SK-N-SH treated with all-trans-retinoic acid at 6 μM for 48 hours (cell line): ENCODE data around the gene BCL7B.

Source experiments
- ATAC-seq: fragments of 200-7000 bp; cut with Tn5 transposase; 3 replicates; pipeline ENCODE4 v1.9.1; 2020; ENCODE audit warnings: mild to moderate bottlenecking, moderate library complexity
- ARNTL ChIP-seq: fragments of 450-650 bp; formaldehyde crosslinking; IDR thresholded peaks from 2 replicates; pipeline ENCODE4 v1.5.0; 2020; ENCODE audit warnings: low read depth, mild to moderate bottlenecking, moderate library complexity, borderline replicate concordance
- BACH2 ChIP-seq: fragments of 250-450 bp; sonication (Bioruptor Pico); IDR thresholded peaks from 2 replicates; pipeline ENCODE4 v1.9.0; 2021; ENCODE audit warnings: mild to moderate bottlenecking, borderline replicate concordance
- CREB5 ChIP-seq: fragments of 250-450 bp; sonication (Bioruptor Pico); IDR thresholded peaks from 2 replicates; pipeline ENCODE4 v1.5.1; 2020; ENCODE audit warnings: low read depth, mild to moderate bottlenecking, moderate library complexity
- CSDC2 ChIP-seq: fragments of 250-450 bp; sonication (Bioruptor Pico); IDR thresholded peaks from 2 replicates; pipeline ENCODE4 v1.5.0; 2020; ENCODE audit warnings: mild to moderate bottlenecking, moderate library complexity
- CSRNP3 ChIP-seq: fragments of 250-450 bp; sonication (Bioruptor Pico); IDR thresholded peaks from 2 replicates; pipeline ENCODE4 v1.5.1; 2021; ENCODE audit warnings: mild to moderate bottlenecking, moderate library complexity
- GLIS3 ChIP-seq: fragments of 250-450 bp; sonication (Bioruptor Pico); IDR thresholded peaks from 2 replicates; pipeline ENCODE4 v1.5.0; 2020; ENCODE audit warnings: mild to moderate bottlenecking, moderate library complexity
- OSR1 ChIP-seq: fragments of 250-450 bp; sonication (Bioruptor Pico); IDR thresholded peaks from 2 replicates; pipeline ENCODE4 v1.8.0; 2022; ENCODE audit warnings: moderate library complexity, mild to moderate bottlenecking, inconsistent platforms
- PATZ1 ChIP-seq: fragments of 250-450 bp; sonication (Bioruptor Pico); IDR thresholded peaks from 2 replicates; pipeline ENCODE4 v1.8.0; 2020; ENCODE audit warnings: mild to moderate bottlenecking, moderate library complexity, borderline replicate concordance
- POU6F1 ChIP-seq: fragments of 250-450 bp; sonication (Bioruptor Pico); IDR thresholded peaks from 2 replicates; pipeline ENCODE4 v1.8.0; 2021; ENCODE audit warnings: low read depth, mild to moderate bottlenecking, moderate library complexity, borderline replicate concordance
- RARB ChIP-seq: fragments of 250-450 bp; sonication (Bioruptor Pico); IDR thresholded peaks from 2 replicates; pipeline ENCODE4 v1.8.0; 2021; ENCODE audit warnings: mild to moderate bottlenecking, moderate library complexity
- SNAI2 ChIP-seq: fragments of 250-450 bp; sonication (Bioruptor Pico); IDR thresholded peaks from 2 replicates; pipeline ENCODE4 v1.5.0; 2020; ENCODE audit warnings: mild to moderate bottlenecking, moderate library complexity
- TOX ChIP-seq: fragments of 250-450 bp; sonication (Bioruptor Pico); IDR thresholded peaks from 2 replicates; pipeline ENCODE4 v1.8.0; 2021; ENCODE audit warnings: mild to moderate bottlenecking, moderate library complexity, borderline replicate concordance
- ZC3H10 ChIP-seq: fragments of 250-450 bp; sonication (Bioruptor Pico); IDR thresholded peaks from 2 replicates; pipeline ENCODE4 v1.5.1; 2021; ENCODE audit warnings: mild to moderate bottlenecking, moderate library complexity
- ZFP3 ChIP-seq: fragments of 250-450 bp; sonication (Bioruptor Pico); IDR thresholded peaks from 2 replicates; pipeline ENCODE4 v1.5.0; 2020; ENCODE audit warnings: mild to moderate bottlenecking, moderate library complexity
- ZFP30 ChIP-seq: fragments of 450-650 bp; formaldehyde crosslinking; IDR thresholded peaks from 2 replicates; pipeline ENCODE4 v1.5.0; 2022; ENCODE audit warnings: mild to moderate bottlenecking, moderate library complexity
- ZNF8 ChIP-seq: fragments of 450-650 bp; formaldehyde crosslinking; IDR thresholded peaks from 2 replicates; pipeline ENCODE4 v1.5.0; 2020; ENCODE audit warnings: mild to moderate bottlenecking, moderate library complexity
- TF ChIP-seq, protein P1 (sequence below): fragments of 250-450 bp; sonication (Bioruptor Pico); IDR thresholded peaks from 2 replicates; pipeline ENCODE4 v1.5.0; 2020; ENCODE audit warnings: mild to moderate bottlenecking, moderate library complexity

The BCL7B gene

DNA sequence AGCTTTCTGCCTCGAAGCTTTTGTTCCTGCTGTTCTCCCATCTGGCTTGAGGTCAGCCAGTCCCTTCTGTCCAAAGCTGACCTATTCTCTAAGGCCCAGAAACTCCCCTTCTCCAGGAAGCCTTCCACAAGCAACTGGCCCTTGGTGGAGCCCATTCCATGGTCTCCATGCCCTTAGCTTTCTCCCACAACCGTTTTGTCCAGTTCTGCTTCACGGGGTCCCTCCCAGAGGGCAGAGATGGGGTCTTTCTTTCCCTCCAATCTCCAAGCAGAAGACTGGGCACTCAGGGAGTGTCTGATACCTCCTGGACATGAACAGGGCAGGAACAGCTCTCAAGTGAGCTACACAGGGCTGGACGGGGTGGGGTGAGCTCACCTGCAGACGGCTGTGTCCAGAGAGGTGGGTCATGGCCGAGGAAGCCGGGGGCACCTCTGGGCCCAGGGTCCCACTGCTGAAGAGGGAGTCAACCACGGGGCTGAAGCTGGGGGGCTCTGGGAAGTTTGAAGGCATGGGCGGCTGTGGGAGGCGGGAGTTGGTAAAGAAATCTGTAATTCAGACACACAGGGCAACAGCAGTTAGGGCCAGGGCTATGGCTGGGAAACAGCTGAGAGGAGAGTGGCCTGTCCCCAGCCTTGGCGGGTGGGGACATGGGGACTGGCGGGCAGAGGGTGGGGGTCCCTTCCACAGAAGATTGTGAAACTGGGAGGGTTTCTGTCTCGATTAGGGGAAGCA, 41.8 kb upstream of the BCL7B start:
- no peak for TF ChIP-seq PATZ1
- TF ChIP-seq, protein P1, sequence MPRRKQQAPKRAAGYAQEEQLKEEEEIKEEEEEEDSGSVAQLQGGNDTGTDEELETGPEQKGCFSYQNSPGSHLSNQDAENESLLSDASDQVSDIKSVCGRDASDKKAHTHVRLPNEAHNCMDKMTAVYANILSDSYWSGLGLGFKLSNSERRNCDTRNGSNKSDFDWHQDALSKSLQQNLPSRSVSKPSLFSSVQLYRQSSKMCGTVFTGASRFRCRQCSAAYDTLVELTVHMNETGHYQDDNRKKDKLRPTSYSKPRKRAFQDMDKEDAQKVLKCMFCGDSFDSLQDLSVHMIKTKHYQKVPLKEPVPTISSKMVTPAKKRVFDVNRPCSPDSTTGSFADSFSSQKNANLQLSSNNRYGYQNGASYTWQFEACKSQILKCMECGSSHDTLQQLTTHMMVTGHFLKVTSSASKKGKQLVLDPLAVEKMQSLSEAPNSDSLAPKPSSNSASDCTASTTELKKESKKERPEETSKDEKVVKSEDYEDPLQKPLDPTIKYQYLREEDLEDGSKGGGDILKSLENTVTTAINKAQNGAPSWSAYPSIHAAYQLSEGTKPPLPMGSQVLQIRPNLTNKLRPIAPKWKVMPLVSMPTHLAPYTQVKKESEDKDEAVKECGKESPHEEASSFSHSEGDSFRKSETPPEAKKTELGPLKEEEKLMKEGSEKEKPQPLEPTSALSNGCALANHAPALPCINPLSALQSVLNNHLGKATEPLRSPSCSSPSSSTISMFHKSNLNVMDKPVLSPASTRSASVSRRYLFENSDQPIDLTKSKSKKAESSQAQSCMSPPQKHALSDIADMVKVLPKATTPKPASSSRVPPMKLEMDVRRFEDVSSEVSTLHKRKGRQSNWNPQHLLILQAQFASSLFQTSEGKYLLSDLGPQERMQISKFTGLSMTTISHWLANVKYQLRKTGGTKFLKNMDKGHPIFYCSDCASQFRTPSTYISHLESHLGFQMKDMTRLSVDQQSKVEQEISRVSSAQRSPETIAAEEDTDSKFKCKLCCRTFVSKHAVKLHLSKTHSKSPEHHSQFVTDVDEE (CRISPR knock-in tag) = no peak
- TF ChIP-seq ARNTL (CRISPR knock-in tag) = no peak
- TF ChIP-seq BACH2 (CRISPR knock-in tag) = no peak
- TF ChIP-seq, all 23 proteins: peak for 0
- peak; percentile 19; the same call in 1 of the 3 replicates for ATAC-seq

DNA sequence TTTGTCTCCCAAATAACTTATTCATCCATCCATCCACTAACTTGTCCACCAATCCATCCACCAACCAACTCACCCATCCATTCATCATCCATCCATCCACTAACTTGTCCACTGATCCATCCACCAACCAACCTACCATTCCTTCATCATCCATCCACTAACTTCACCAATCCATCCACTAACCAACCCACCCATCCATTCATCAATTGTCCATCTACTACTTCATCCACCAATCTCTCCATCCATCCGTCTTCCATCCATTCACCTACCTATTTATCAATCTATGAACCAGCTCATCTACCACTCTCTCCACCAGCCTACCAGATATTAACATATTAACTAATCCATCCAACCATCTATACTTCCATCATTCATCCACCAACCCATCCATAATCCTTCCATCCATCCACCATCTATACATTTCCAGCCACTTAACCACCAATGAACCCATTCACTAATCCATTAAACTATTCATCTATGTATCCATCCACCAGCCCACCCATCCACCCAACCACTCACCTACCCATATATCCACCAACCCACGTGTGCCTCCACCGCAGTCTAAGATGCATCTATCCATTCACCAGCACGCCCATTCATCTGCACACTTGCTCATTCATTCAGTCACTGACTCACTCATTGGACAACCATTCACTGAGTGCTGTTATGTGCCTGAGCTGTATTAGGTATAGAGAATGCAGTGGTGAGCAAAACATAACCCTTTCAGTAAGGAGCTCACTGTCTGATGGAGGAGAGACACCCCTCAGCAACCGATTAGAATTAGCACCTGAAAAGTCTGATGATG, 40.7 kb upstream of the BCL7B start:
- ATAC-seq = no peak
- TF ChIP-seq ZC3H10 (CRISPR knock-in tag) = no peak
- no peak for TF ChIP-seq ZFP3 (CRISPR knock-in tag)
- TF ChIP-seq GLIS3 (CRISPR knock-in tag) = no peak
- no peak for TF ChIP-seq RARB
- TF ChIP-seq SNAI2 (CRISPR knock-in tag) = no peak
- TF ChIP-seq POU6F1 (CRISPR knock-in tag) = no peak
- TF ChIP-seq CSDC2 = no peak
- no peak for TF ChIP-seq CSRNP3 (CRISPR knock-in tag)
- TF ChIP-seq TOX (CRISPR knock-in tag) = no peak
- TF ChIP-seq ARNTL (CRISPR knock-in tag) = no peak
- TF ChIP-seq, protein P1 (CRISPR knock-in tag) = no peak

DNA sequence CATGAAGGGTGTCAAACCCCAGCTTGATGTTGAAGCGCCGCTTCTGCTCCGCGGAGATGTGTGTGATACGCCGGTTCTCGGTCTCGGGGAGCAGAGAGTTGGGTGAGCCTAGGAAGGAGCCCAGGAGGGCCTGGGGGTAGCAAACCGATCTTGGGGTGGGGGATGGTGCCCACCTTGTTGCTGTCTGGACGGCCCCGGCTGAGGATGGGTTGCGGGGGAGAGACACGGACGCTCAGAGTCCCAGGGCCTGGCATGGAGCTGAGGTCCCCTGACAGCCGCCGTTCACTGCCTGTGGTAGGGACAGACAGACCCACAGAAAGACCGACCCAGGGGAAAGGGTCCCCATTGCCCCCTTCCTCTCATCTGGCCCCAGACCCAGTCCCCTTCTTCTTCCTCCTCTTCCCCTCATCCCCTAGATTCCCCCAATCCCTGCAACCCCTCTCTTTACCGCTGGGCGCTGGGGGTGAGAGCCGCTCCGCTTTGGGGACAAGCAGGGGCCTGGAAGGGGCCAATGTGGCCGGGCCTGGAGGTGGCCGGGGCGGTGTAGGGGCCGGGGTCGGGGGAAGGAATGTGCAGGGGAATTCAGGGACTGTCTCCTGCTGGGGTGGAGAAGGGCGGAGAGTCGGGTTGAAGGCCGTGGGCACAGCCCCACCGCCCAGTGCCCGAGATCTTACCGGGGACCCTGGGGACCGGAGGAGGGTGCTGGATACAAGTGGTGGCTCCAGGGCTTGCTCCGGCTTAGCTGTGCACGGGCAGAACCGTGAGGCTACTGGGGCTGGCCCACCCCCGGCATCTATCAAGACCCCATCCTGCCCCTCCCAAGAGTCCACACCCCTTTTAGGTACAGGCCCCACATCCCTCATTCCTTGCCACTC, 38.9 kb upstream of the BCL7B start:
- no peak for ATAC-seq
- no peak for TF ChIP-seq CREB5 (CRISPR knock-in tag)
- TF ChIP-seq ZNF8 = no peak
- no peak for TF ChIP-seq ZFP30 (CRISPR knock-in tag)
- no peak for TF ChIP-seq BACH2 (CRISPR knock-in tag)
- no peak for TF ChIP-seq OSR1 (CRISPR knock-in tag)
- no peak for TF ChIP-seq ZFP3 (CRISPR knock-in tag)
- no peak for TF ChIP-seq GLIS3 (CRISPR knock-in tag)
- no peak for TF ChIP-seq SNAI2 (CRISPR knock-in tag)
- TF ChIP-seq ZC3H10 (CRISPR knock-in tag) = no peak
